Motor neuron (in vitro differentiated cells): ENCODE data around the gene SUCO. TPM values are rescaled to one million over a fixed set of nuclear protein-coding genes. Genes with fewer than 3 reads are reported as not detected.
A peak's percentile ranks its signal among the peaks of the same experiment; 100 is the strongest.

Source experiments
- ATAC-seq, 8 experiments: fragments of 200-7000 bp; cut with Tn5 transposase; replicated peaks in 6 of 8; 2 replicates each; pipeline ENCODE4 v1.8.0; 2021; ENCODE audit warnings: mild to moderate bottlenecking in 8 of 8, moderate library complexity in 8 of 8
- H3K27ac ChIP-seq, 2 donors: fragments of 250-450 bp; sonication (Bioruptor Pico); 2 replicates each; pipeline ENCODE4 v1.9.0; 2021; ENCODE audit warnings: antibody characterized with exemption in 2 of 2, mild to moderate bottlenecking in 2 of 2, moderate library complexity in 1 of 2
- H3K4me1 ChIP-seq, 2 donors: fragments of 250-450 bp; sonication (Bioruptor Pico); replicated peaks in 1 of 2; 2 replicates each; pipeline ENCODE4 v1.6.1; 2021; ENCODE audit warnings: antibody characterized with exemption in 2 of 2, mild to moderate bottlenecking in 2 of 2, moderate library complexity in 1 of 2
- H3K4me3 ChIP-seq, 5 donors: fragments of 250-450 bp; sonication (Bioruptor Pico); 2 replicates each; pipeline ENCODE4 v1.9.0; 2021; ENCODE audit warnings: antibody characterized with exemption in 5 of 5, mild to moderate bottlenecking in 5 of 5, moderate library complexity in 4 of 5
- WGBS, 10 experiments: fragments of 450-650 bp; shearing (Covaris generic); methylation state at CpG; one replicate each; pipeline ENCODE4 v1.0.0; 2022; 5-methylcytosine and 5-hydroxymethylcytosine counted together
- in situ Hi-C, 9 experiments: fragments of 400-800 bp; cut with MboI; loops; one replicate each; pipeline ENCODE4 v1.15.0; 2021; ENCODE audit warnings: low sequenced_read_pairs in 9 of 9, low pct_unique_long_range_greater_than_20kb in 2 of 9; ENCODE audit not compliant: unreplicated experiment in 9 of 9
- total RNA-seq, 8 experiments: library from RNA; unstranded; fragments of 300-600 nt; gene quantifications; 2 replicates each; pipeline versions ENCODE4 v1.2.3 to v1.2.4, GENCODE V29; 2022

Gene SUCO
- total RNA-seq, 8 experiments from 2014 or later: 26.1 to 532 (median 107) TPM

GRCh38 chr1:172647987-172648386, 115.0 kb downstream of the SUCO start:
- ATAC-seq: no peak
- H3K27ac ChIP-seq: no peak overlapping the region
- H3K4me1 ChIP-seq: no peaks in the 10 kb centered on the region
- WGBS, 10 experiments: 60 to 100% (median 90%) methylated on average over 1 to 4 of the region's 4 CpGs
- in situ Hi-C loops: no loop called here
- no peak overlapping the region for H3K4me3 ChIP-seq

DNA sequence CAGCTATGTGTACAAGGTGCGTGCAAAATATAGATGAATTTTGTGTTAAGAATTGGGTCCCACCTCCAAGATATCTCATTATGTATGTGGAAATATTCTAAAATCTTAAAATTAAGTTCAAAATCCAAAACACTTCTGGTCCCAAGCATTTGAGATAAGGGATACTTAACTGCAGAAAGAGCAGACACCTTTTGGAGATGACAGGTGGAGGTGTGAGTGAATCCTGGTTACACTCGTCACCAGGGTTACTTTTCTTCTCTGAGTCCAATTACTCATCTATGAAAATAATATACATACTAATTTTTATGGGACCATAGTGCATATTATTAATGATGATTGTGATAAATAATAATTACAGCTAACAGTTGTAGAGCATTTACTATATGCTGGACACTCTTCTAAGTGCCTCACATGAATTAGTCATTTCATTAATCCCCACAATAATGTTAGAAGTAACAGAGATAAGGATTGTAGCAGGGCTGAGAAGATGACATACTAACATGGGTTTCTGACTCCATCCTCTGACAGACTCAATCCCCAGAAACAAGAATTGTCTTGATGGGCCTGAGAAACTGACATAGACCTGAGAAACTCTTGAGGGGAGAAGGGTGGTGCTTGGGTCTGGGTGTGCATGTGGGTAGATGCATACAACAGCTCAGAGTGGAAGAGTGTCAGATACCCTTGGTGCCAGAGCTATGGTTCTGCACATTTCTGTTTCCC, 117.7 kb downstream of the SUCO start:
- ATAC-seq: no peak

GRCh38 chr1:172653015-172653709, 120.2 kb downstream of the SUCO start:
- no peak for ATAC-seq
- H3K27ac ChIP-seq: no peak overlapping the region
- no peak overlapping the region for H3K4me3 ChIP-seq
- in situ Hi-C loops: no loop called here
- WGBS, 10 experiments: 26 to 98% (median 78%) methylated on average over 1 to 5 of the region's 5 CpGs; no CpG with 5 or more reads in 1 of the 10 experiments
- H3K4me1 ChIP-seq: no peaks in the 10 kb centered on the region

More for the DNA sequence above, 117.7 kb downstream of the SUCO start:
- no peak overlapping the region for H3K27ac ChIP-seq
- H3K4me3 ChIP-seq: no peak overlapping the region
- WGBS, 10 experiments: 20 to 93% (median 83%) methylated on average over 1 to 2 of the region's 2 CpGs; no CpG with 5 or more reads in 2 of the 10 experiments
- no peaks in the 10 kb centered on the region for H3K4me1 ChIP-seq
- in situ Hi-C loops: no loop called here

DNA sequence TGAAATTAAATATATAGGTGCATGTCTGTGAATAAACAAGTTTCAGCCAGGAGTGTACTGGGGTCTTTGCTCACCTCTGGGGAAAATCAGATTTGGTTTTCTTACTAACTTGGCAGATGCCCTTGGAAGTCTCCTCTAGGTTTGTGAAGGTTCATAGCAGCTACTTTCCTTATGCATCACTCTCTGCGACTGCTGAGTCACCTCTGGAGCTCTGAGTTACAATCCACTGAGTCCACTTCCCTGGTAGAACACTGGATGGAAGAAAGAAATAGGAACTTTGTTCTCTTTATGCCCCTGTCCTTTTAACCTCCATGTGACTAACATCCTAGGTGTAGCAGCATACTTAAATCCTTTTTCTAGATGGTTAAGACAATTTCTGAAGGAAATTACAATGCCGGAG, 121.6 kb downstream of the SUCO start:
- Histone ChIP-seq H3K4me1 (no peaks in the 10 kb centered on the region), H3K4me3 (no peak overlapping the region), H3K27ac (no peak overlapping the region)
- ATAC-seq: peak in 2 of 8 experiments; percentile 54 to 58
- WGBS, 10 experiments: 58 to 100% (median 93%) methylated on average over 1 to 2 of the region's 2 CpGs; no CpG with 5 or more reads in 4 of the 10 experiments
- in situ Hi-C loops: no loop called here

DNA sequence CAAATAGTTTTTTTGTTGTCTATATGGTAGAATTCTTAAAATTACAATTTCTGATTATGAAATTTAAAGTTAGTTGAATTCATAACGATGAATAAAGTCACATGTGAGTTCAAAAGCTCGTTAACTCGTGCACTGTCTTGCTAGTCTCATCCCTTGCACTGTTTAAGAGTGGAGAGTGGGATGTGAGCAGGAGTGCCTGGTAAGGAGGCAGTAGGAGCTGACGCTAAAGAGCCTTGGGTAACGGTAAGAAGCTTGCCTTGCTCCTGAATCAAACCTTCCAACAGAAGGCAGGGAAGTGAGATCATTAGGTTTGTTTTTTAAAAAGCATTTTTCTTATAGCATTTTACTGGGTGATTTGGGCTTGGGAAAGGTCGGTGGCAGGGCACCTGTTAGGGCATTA, 123.6 kb downstream of the SUCO start:
- no peak overlapping the region for H3K27ac ChIP-seq
- WGBS, 10 experiments: 57 to 95% (median 75%) methylated on average over 3 to 6 of the region's 6 CpGs
- in situ Hi-C loops: no loop called here
- no peaks in the 10 kb centered on the region for H3K4me1 ChIP-seq
- ATAC-seq: no peak
- no peak overlapping the region for H3K4me3 ChIP-seq

GRCh38 chr1:172657586-172657985, 124.6 kb downstream of the SUCO start:
- Histone ChIP-seq H3K4me3 (no peak overlapping the region), H3K4me1 (no peaks in the 10 kb centered on the region), H3K27ac (no peak overlapping the region)
- 60 to 100% (median 86%) methylated on average over 1 of the region's 1 CpG; no CpG with 5 or more reads in 5 of the 10 experiments for WGBS, 10 experiments
- no peak for ATAC-seq
- in situ Hi-C loops: no loop called here

- in situ Hi-C loops: no loop called here
- no peak for ATAC-seq
- WGBS, 10 experiments: 50 to 100% (median 94%) methylated on average over 1 to 8 of the region's 11 CpGs; no CpG with 5 or more reads in 3 of the 10 experiments
- Histone ChIP-seq H3K4me3 (no peak within 1 kb of the TSS), H3K27ac (no peak within 1 kb of the TSS), H3K4me1 (no peaks in the 10 kb centered on the region)
These were observed 126.0 kb downstream of the SUCO start, which contains the start of gene FASLG for GRCh38 chr1:172658871-172659453. Gene FASLG, plus strand, starts transcription at chr1:172659103. Its CDS starts 99 bp downstream, at chr1:172659202.

DNA sequence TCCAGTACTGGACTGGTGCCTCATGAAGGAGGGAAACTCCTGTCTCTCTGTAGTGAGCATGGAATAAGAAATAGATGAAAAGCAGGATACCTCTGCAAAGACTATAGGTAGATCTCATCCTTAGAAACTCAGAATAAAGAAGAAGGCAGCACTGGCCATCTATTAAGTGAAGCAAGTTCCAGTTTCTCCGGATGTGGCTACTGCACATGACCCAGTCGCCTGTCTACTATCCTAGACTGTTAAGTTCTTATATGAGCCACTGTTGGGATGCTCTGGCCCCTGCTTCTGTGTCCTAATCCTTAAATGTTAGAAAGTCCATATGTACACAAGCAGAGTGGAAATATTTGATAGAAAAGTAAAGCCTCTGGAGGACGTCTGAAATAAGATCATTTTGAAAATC, 128.2 kb downstream of the SUCO start:
- Histone ChIP-seq H3K27ac (no peak overlapping the region), H3K4me3 (no peak overlapping the region), H3K4me1 (no peaks in the 10 kb centered on the region)
- in situ Hi-C loops: no loop called here
- 60 to 100% (median 81%) methylated on average over 1 to 3 of the region's 3 CpGs; no CpG with 5 or more reads in 1 of the 10 experiments for WGBS, 10 experiments
- no peak for ATAC-seq

Other genes with a start within 250 kb of the SUCO start
- under 1 TPM in 1 of 8 experiments, not detected in 7; 0.66 TPM for gene C1orf105, start 112.5 kb upstream of the SUCO start, total RNA-seq
- gene PIGC, start 89.1 kb upstream of the SUCO start, total RNA-seq: 10 to 100 TPM; 16.3 to 46.1 (median 35.9) TPM
- under 1 TPM in 4 of 8 experiments, not detected in 4; 0.15 to 0.38 (median 0.24) TPM for gene FASLG, start 126.0 kb downstream of the SUCO start, total RNA-seq